PFSK-1 (cell line): ENCODE results near the gene SRGAP3.

ENCODE experiments used
- FOXP2 ChIP-seq: optimal IDR thresholded peaks from 2 replicates; pipeline ENCODE3; 2011; ENCODE audit warnings: borderline replicate concordance, control low read depth, inconsistent platforms; ENCODE audit not compliant: insufficient read depth; ENCODE audit errors: extremely low read length, extremely low read depth
- POLR2AphosphoS5 ChIP-seq: IDR thresholded peaks from 2 replicates; pipeline ENCODE4 v1.6.1; 2012; ENCODE audit warnings: low read depth, mild to moderate bottlenecking, control low read depth, low read length, moderate library complexity
- REST ChIP-seq, 2 experiments: IDR thresholded peaks; 2 replicates each; pipeline versions ENCODE4 v1.6.1 to v1.8.0; 2011 to 2012; ENCODE audit warnings: low read depth in 2 of 2, low read length in 2 of 2, control low read depth in 1 of 2, inconsistent platforms in 1 of 2, mild to moderate bottlenecking in 1 of 2, moderate library complexity in 1 of 2; ENCODE audit not compliant: insufficient read depth in 1 of 2
- SIN3A ChIP-seq: IDR thresholded peaks from 2 replicates; pipeline ENCODE4 v1.6.1; 2012; ENCODE audit warnings: mild to moderate bottlenecking, low read length, moderate library complexity, borderline replicate concordance; ENCODE audit not compliant: insufficient read depth
- TAF1 ChIP-seq: IDR thresholded peaks from 2 replicates; pipeline ENCODE4 v1.6.1; 2012; ENCODE audit warnings: low read length, control low read depth, borderline replicate concordance; ENCODE audit not compliant: insufficient read depth

The SRGAP3 gene

GRCh38 chr3:8985411-8985831, 264.0 kb downstream of the SRGAP3 start:
- TF ChIP-seq TAF1: no peak
- TF ChIP-seq REST (IDR thresholded peaks at IDR 0.05; ENCODE audit: insufficient read depth in 1 of 2, low read depth in 2 of 2, low read length in 2 of 2): no peak
- no peak for TF ChIP-seq POLR2AphosphoS5
- no peak for TF ChIP-seq FOXP2
- TF ChIP-seq SIN3A: no peak

- TF ChIP-seq POLR2AphosphoS5: no peak
- no peak for TF ChIP-seq TAF1
- TF ChIP-seq FOXP2: no peak
- no peak for TF ChIP-seq SIN3A
- no peak for TF ChIP-seq REST (IDR thresholded peaks at IDR 0.05; ENCODE audit: insufficient read depth in 1 of 2, low read depth in 2 of 2, low read length in 2 of 2)
Observed at GRCh38 chr3:8984526-8984925, 264.9 kb downstream of the SRGAP3 start.

- no peak for TF ChIP-seq REST (IDR thresholded peaks at IDR 0.05; ENCODE audit: insufficient read depth in 1 of 2, low read depth in 2 of 2, low read length in 2 of 2)
- TF ChIP-seq TAF1: no peak
- TF ChIP-seq SIN3A: no peak
Observed at GRCh38 chr3:8984081-8984480, 265.4 kb downstream of the SRGAP3 start.

GRCh38 chr3:8983591-8983990, 265.9 kb downstream of the SRGAP3 start:
- TF ChIP-seq FOXP2: no peak
- no peak for TF ChIP-seq POLR2AphosphoS5
- no peak for TF ChIP-seq SIN3A
- TF ChIP-seq TAF1: no peak

- no peak for TF ChIP-seq TAF1
- TF ChIP-seq FOXP2: no peak
- TF ChIP-seq POLR2AphosphoS5: no peak
- no peak for TF ChIP-seq SIN3A
- no peak for TF ChIP-seq REST (IDR thresholded peaks at IDR 0.05; ENCODE audit: insufficient read depth in 1 of 2, low read depth in 2 of 2, low read length in 2 of 2)
Observed at GRCh38 chr3:8983026-8983425, 266.4 kb downstream of the SRGAP3 start.
